GM10266 (cell line): ENCODE results near the gene ARHGDIA.

Experiments used
- DNase-seq: peaks from one replicate; pipeline ENCODE4 v3.0.0; 2012; ENCODE audit errors: extremely low spot score
- TF ChIP-seq, protein P1 (sequence below): IDR thresholded peaks from 2 replicates; pipeline ENCODE4 v1.5.1; 2012; ENCODE audit warnings: mild to moderate bottlenecking, low read depth; ENCODE audit not compliant: control insufficient read depth, insufficient read depth; ENCODE audit errors: missing control alignments

Gene ARHGDIA

DNA sequence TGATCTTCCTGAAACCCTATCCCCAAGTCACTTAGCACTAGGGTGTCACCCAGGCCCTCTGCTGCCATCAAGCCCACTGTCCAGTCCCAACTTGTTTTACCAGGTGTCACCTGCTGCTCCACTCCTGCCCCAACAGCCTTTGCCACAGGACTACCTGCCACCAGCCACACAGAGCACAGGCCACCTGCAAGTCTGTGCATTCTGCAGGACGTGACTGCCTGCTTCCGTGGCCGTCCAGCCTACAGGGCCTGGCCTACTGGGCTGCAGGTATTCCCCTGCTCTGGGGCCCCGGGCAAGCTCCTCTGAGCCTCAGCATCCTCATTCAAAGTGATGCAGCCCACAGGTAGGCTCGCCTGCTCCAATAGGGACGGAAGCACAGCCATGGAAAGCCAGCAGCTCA is 41.3 kb downstream of the ARHGDIA start:
- DNase-seq = no peak
- TF ChIP-seq, protein P1, sequence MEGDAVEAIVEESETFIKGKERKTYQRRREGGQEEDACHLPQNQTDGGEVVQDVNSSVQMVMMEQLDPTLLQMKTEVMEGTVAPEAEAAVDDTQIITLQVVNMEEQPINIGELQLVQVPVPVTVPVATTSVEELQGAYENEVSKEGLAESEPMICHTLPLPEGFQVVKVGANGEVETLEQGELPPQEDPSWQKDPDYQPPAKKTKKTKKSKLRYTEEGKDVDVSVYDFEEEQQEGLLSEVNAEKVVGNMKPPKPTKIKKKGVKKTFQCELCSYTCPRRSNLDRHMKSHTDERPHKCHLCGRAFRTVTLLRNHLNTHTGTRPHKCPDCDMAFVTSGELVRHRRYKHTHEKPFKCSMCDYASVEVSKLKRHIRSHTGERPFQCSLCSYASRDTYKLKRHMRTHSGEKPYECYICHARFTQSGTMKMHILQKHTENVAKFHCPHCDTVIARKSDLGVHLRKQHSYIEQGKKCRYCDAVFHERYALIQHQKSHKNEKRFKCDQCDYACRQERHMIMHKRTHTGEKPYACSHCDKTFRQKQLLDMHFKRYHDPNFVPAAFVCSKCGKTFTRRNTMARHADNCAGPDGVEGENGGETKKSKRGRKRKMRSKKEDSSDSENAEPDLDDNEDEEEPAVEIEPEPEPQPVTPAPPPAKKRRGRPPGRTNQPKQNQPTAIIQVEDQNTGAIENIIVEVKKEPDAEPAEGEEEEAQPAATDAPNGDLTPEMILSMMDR = no peak

DNA sequence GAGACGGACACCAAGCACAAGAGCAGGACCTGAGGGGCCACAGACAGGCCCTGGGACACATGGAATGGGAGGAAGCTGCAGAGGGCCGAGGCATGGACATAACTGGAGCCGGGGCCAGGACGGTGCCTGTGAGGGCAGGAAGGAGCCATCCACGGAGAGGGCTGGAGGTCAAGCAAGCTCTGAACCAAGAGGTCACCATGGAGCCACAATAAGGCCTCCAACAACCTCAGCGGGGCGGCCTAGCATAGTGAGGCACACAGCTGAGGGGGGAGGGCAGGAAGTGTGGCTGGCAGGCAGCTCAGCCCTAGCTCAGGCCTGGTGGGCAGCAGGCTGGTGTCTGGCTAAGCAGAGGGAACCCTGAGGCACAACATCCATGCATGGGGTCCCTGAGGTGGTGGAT is 42.5 kb downstream of the ARHGDIA start:
- no peak for DNase-seq
- TF ChIP-seq, protein P1 = no peak

DNA sequence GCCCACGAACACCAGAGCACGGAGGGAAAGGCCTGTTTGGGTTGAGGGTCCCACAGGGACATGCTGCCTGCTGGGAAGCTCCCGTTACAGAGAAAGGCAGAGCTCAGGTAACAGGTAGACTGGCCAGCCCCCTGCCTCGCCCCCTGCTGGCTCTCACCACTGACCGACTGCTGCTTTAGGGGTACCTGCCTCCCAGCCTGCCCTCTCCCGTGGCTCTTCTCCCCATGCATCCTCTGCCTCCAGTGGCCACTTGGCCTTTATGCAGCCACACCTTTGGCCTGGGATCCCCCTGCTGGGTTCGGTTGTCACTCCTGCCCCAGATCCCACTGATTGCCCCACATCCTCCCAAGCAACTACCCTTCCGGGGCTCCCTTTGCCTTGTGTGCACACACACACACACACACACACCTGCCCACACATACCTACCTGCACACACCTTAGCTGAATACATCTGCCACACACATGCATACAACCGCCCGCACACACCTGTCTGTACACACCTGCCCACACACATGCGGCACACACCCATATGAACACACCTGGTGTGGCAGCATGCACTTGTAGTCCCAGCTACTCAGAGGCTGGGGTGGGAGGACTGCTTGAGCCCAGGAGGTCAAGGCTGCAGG is 45.2 kb downstream of the ARHGDIA start:
- DNase-seq = no peak
- TF ChIP-seq, protein P1 = no peak

DNA sequence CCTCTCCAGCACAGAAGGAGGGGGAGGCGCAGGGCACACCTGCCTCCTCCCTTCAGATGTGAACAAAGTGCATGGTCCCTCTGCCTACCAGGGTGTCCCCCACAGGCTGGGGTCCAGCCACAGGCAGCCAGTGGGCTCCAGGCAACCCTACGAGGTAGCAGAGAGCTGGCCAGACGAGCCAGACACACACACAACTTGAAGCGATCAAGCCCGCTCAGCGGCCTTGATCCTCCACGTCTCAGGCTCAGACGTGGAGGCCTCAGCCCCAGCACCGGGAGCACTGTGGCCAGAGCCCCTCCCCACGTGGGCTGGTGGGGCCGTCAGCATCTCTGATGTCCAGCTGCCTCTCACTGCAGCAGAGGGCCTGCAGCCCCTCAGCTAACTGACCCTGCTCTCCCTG is 46.5 kb downstream of the ARHGDIA start:
- TF ChIP-seq, protein P1 = no peak
- no peak for DNase-seq

DNA sequence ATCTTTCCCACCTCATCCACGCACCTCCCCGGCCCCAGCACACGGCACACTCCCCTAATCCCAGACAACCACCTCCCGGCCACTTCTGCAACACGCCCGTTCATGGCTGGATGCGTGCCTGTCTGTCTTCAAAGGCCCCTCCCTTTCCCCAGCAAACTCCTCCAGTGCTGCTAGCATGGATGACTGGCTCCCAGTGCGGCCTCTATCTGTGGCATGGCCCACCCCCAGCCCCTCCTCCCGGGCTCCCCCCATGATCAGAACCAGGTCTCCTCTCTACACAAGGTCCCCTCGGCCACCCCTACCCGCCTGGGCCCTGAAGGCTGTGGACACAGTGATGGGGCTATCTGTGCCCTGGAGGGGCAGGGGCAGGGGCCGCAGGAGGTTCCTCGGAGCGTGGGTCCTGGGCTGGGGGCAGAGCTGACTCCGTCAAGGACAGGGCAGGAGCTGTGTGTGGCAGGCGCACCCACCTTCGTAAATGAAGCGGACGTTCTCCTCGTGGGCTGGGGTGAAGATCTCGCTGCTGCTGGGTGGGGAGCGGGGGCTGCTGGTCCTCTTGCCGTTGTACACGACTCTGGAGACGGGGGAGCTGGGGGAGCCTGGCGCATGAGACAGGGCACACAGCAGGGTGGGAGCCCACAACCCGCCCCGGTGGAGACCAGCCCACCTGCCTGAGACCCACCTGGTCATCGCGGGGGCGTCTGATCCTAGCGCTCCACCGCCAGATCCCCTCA is 47.2 kb downstream of the ARHGDIA start:
- DNase-seq = no peak

DNA sequence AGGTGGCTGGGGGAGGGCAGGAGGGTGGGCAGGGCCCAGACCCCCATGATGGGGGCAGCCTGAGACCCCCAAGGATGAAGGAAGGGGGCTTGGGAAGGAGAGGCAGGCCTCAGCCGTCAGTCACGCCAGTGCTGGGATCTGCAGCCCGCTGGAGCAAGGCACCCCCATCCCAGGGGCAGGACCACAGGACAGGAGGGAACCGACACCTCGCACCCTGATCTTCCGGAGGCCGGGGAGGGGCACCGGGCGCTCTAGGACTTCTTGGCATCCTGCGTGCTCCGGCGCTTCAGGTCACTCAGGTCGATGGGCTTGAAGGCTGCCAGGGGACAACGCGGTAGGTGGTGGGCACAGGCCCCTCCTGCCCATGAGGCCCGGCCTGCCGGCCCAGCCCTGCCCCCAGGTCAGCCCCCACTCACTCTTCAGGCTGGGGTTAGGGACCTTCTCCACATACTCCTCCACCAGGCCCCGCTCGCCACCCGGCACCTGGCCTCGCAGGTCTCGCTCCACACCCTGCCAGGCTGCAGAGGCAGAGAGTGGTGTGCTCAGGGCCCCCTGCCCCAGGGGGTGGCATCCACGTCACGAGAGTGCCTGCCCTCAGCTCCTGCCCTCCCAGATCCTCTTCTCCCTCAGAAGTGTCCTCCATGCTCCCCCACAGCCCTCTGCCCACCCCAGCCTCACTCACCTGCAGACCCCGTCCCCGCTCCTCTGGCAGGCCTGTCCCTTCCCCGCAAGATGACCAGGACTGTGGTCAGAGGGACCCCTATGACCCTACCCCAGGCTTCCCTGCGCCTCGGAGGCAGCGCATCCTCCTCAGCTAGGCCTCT is 47.9 kb downstream of the ARHGDIA start:
- DNase-seq = no peak
- TF ChIP-seq, protein P1 = no peak

More for the DNA sequence above, 47.2 kb downstream of the ARHGDIA start:
- TF ChIP-seq, protein P1 = no peak
